ENCODE data around the gene CSF1R.

The CSF1R gene

DNA sequence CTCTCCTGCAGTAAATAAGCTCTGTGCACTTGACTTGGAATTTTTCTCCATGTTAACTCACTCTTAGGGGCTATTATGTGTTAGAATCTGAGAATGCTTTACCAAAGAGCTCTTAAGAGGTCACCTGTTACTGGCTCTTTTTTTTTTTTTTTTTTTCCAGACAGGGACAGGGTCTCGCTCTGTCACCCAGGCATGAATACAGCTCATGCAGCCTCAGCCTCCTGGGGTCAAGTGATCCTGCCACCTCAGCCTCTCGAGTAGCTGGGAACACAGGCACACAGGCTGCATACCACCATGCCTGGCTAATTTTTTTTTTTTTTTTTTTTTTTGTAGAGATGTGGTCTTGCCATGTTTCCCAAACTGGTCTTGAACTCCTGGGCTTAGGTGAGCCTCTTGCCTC lies 63.7 kb downstream of the CSF1R start:
- no peak for DNase-seq

GRCh38 chr5:150022158-150022531 lies 64.2 kb downstream of the CSF1R start:
- no peak for DNase-seq

GRCh38 chr5:150021491-150022157 lies 64.7 kb downstream of the CSF1R start:
- DNase-seq, result no peak

GRCh38 chr5:150020249-150020648 lies 66.1 kb downstream of the CSF1R start:
- DNase-seq, result no peak

GRCh38 chr5:150017226-150018005 lies 68.9 kb downstream of the CSF1R start:
- DNase-seq, result no peak

GRCh38 chr5:150016537-150016936 lies 69.8 kb downstream of the CSF1R start:
- DNase-seq, result no peak

DNA sequence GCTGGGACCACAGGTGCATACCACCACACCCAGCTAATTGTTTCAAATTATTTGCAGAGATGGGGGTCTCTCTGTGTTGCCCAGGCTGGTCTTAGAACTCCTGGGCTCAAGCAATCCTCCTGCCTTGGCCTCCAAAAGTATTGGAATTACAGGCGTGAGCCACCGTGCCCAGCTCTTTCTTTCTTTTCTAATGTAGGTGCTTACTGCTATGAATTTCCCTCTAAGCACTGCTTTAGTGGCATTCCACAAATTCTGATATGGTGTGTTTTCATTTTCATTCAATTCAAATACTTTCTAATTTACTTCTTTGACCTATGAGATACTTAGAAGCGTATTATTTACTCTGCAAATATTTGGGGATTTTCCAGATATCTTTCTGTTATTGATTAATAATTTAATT lies 70.9 kb downstream of the CSF1R start:
- DNase-seq, result no peak

DNA sequence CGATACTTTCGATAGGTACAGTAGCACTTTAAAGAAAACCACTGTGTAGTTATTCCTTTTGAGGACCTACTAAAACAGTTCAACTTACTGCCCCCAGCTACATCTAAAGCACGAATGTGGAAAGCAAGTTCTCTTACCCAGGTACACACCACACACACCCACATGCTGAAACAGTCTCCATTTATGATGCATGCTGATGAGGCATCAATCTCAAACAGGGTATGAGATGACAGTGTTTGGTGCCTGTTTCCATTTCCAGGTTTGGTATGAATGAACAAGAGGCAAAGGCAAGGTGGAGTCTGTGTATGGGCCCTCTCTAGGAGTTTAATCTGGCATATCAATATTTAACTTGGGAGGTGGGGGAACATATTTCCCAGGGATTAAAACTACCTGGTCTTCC lies 71.9 kb downstream of the CSF1R start:
- no peak for DNase-seq

DNA sequence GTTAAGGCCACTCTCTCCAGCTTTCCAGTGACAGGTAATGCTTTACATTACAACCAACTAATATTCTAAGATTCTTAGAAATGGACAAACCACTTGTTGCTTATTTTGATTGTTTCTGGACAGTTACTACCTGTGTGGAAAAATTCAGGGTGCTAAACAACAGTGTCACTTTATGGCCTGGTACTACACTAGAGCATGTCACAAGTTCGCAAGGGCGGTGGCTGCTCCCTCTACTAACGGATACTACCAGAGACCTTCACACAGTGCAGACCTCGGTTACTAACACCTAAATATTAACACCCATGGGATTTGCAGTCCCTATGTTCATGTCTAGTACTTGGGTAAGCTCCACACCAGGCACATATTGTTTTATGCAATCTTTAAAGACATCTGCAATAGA lies 72.4 kb downstream of the CSF1R start:
- DNase-seq, result no peak

DNA sequence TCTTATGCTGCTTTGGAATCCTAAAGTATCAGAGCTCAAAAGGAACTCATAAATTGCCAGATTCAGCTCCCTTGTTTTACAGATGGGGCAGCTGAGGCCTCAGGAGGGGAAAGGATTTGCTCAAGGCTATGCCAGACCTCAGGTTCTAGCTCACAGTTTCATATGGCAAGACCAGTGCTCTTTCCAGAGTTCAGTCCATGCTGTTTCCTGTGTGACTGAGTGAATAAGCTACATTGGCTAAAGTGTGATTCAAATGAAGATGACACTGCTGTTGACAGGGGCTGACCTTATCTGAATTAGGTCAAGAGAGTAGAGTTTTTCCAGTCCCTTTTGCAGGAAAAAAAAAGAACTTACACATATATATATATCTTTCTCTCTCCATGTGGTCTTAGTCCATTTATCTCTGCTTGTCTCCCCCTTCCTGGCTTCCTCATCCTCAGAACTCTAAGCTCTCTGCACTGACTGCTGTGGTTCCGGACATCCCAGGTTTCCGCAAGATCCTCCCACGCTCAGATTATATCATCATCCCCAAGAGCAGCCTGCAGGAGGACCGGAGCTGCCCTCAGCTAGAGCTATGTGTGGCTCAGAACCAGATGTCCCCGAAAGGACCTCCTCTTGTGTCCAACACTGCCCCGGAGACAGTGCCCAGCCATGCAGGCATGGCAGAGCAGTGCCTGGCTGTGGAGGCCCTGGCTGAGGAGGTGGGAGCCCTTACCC lies 76.5 kb downstream of the CSF1R start:
- DNase-seq, result no peak

DNA sequence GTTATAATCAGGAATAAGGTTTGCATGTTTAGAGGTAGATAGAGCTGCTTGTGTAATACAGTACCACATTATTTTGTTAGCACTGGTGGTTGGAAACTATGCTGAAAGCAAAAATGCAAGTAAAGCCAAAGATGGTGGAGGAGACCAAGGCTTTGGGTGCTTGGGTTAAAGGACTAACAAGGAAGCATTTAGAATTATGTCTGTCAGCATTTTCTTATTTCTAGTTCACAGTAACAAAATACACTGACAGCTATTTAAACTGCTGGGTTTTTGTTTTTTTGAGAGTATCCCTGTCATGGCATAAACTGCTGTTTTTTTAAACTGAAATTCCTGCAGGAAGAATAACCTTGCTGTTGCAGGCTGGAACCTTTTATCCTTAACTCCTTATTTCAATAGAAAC lies 79.3 kb downstream of the CSF1R start:
- no peak for DNase-seq

DNA sequence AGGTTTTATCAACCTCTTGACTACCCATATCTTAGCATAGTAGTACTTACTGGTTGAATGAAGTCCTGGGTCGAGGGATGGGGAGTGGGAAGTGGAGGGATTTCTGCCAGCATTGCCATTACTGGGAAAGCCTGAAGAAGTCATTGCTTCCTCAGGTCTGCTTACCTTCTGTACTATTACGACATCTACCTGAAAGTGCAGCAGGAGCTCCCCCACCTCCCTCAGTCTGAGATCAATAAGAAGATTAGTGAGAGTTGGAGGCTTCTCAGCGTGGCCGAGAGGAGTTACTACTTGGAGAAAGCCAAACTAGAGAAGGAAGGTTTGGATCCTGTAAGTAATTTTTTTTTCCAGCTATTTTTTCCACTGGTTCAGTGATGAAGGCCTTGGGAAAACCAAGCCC lies 80.0 kb downstream of the CSF1R start:
- DNase-seq, result no peak
